HG03378 (cell line): ENCODE data around the gene VPREB3.

Experiments used
- ATAC-seq: cut with Tn5 transposase; IDR thresholded peaks from one replicate; pipeline ENCODE4 v1.9.1; 2021; ENCODE audit warnings: mild to moderate bottlenecking, moderate library complexity; ENCODE audit not compliant: unreplicated experiment

Gene VPREB3

GRCh38 chr22:23704062-23704461 lies 50.2 kb downstream of the VPREB3 start:
- no peak for ATAC-seq
